ENCODE data around the gene METRN.

GRCh38 chr16:767743-768235 lies 52.9 kb downstream of the METRN start:
- no peak for TF ChIP-seq FOS (IDR thresholded peaks at IDR 0.05; ENCODE audit: low read depth, low read length)
- TF ChIP-seq CTCF (conservative IDR thresholded peaks at IDR 0.05; ENCODE audit: low read depth, low read length): no peak
- TF ChIP-seq POLR2A (IDR thresholded peaks at IDR 0.05; ENCODE audit: low read depth, low read length): no peak
- TF ChIP-seq CEBPB (IDR thresholded peaks at IDR 0.05; ENCODE audit: low read depth, low read length): no peak
- TF ChIP-seq RFX5 (IDR thresholded peaks at IDR 0.05; ENCODE audit: low read depth, low read length): no peak
- TF ChIP-seq RAD21 (IDR thresholded peaks at IDR 0.05; ENCODE audit: low read length): no peak
